ENCODE results near the gene SEC16B.
A peak's percentile ranks its signal among the peaks of the same experiment; 100 is the strongest.

SEC16B gene

GRCh38 chr1:177978530-177978929 lies 8.7 kb upstream of the SEC16B start (continued):
- TF ChIP-seq ZNF629 (tag by site-specific recombination; IDR thresholded peaks at IDR 0.05) (0 out of 2 replicates have a peak, but pooled peaks have one; percentile 14), ZXDB (tag by site-specific recombination; IDR thresholded peaks at IDR 0.05) (peak; percentile 44), ZNF654 (tag by site-specific recombination; IDR thresholded peaks at IDR 0.05; ENCODE audit: low read depth) (peak; percentile 32)

GRCh38 chr1:177977141-177977540 lies 7.3 kb upstream of the SEC16B start:
- TF ChIP-seq ZXDB (tag by site-specific recombination; IDR thresholded peaks at IDR 0.05): no peak
- TF ChIP-seq ZNF449 (tag by site-specific recombination; IDR thresholded peaks at IDR 0.05): no peak
- no peak for TF ChIP-seq ELK4 (IDR thresholded peaks at IDR 0.05; ENCODE audit: borderline replicate concordance, low read depth, low read length)
- TF ChIP-seq ZNF660 (tag by site-specific recombination; IDR thresholded peaks at IDR 0.05): no peak
- no peak for TF ChIP-seq ZNF423 (tag by site-specific recombination; IDR thresholded peaks at IDR 0.05)
- TF ChIP-seq ZFP3 (tag by site-specific recombination; IDR thresholded peaks at IDR 0.05; ENCODE audit: low read depth): no peak
- TF ChIP-seq ZFP37 (tag by site-specific recombination; IDR thresholded peaks at IDR 0.05): no peak
- TF ChIP-seq ZNF548 (tag by site-specific recombination; IDR thresholded peaks at IDR 0.05): no peak
- no peak for TF ChIP-seq ZNF544 (tag by site-specific recombination; IDR thresholded peaks at IDR 0.05)
- TF ChIP-seq ZNF133 (tag by site-specific recombination; IDR thresholded peaks at IDR 0.05): no peak
- Histone ChIP-seq H3K4me3 (ENCODE audit: low read depth, low read length) (no peak overlapping the region), H3K27ac (ENCODE audit: extremely low read depth, low read depth, low read length) (no peak overlapping the region), H3K4me1 (ENCODE audit: control insufficient read depth, insufficient read depth, low read length) (no peaks in the 10 kb centered on the region), H3K9me3 (ENCODE audit: control insufficient read depth, insufficient read depth, low read depth, low read length) (no peaks in the 10 kb centered on the region), H3K36me3 (ENCODE audit: control insufficient read depth in 2 of 2, insufficient read depth in 1 of 2, low read length in 2 of 2) (no peaks in the 10 kb centered on the region)
- CTCF ChIA-PET: interaction anchor here (1.6 kb wide), 1 partner anchor 29 kb away, joined by 6 read pairs; no protein-coding TSS in a partner anchor
- POLR2A ChIA-PET: no interaction called here

- Histone ChIP-seq H3K4me1 (ENCODE audit: control insufficient read depth, insufficient read depth, low read length) (no peaks in the 10 kb centered on the region), H3K9me3 (ENCODE audit: control insufficient read depth, insufficient read depth, low read depth, low read length) (no peaks in the 10 kb centered on the region), H3K4me3 (ENCODE audit: low read depth, low read length) (no peak overlapping the region), H3K27ac (ENCODE audit: extremely low read depth, low read depth, low read length) (no peak overlapping the region), H3K36me3 (ENCODE audit: control insufficient read depth in 2 of 2, insufficient read depth in 1 of 2, low read length in 2 of 2) (no peaks in the 10 kb centered on the region)
- no peak for TF ChIP-seq ZNF530 (tag by site-specific recombination; IDR thresholded peaks at IDR 0.05; ENCODE audit: low read depth)
- no peak for TF ChIP-seq TSHZ1 (tag by site-specific recombination; IDR thresholded peaks at IDR 0.05; ENCODE audit: borderline replicate concordance)
- ChIA-PET POLR2A (no interaction called here), CTCF (no interaction called here)
These were observed 6.7 kb upstream of the SEC16B start for GRCh38 chr1:177976596-177976995.

All from HEK293 (cell line).